ENCODE measurements around the gene EEIG1. TPM values are rescaled to one million over a fixed set of nuclear protein-coding genes. Genes with fewer than 3 reads are reported as not detected.
A peak's percentile ranks its signal among the peaks of the same experiment; 100 is the strongest.

The EEIG1 gene
- total RNA-seq, 1 experiment from 2014 or later, result 52.3 TPM

GRCh38 chr9:127974001-127974768 lies 6.6 kb downstream of the EEIG1 start:
- H3K4me1 Mint-ChIP-seq, result peaks cover 68 to 83% of the 10 kb centered on the region in 2 experiments
- peaks cover 4% of the 10 kb centered on the region for H4K20me1 ChIP-seq (ENCODE audit: control insufficient read depth, insufficient read depth, insufficient read length)

More at GRCh38 chr9:127974001-127974768, 6.6 kb downstream of the EEIG1 start:
- H2BK12ac ChIP-seq (ENCODE audit: insufficient read length, low read depth, low read length), result no peak overlapping the region
- no peak overlapping the region for H2BK5ac ChIP-seq (ENCODE audit: insufficient read length, low read length)
- H4K91ac ChIP-seq (ENCODE audit: insufficient read length, low read depth, low read length), result no peak overlapping the region
- H3K4me1 ChIP-seq (ENCODE audit: insufficient read depth, low read length), result peaks cover 9% of the 10 kb centered on the region; the same call in 1 of the 2 replicates
- no peak for TF ChIP-seq CTCF (conservative IDR thresholded peaks at IDR 0.05)
- H3K27ac Mint-ChIP-seq, result peak overlapping the region; percentile 82 to 84 (median 84); a peak in 4 of 7 replicates
- peak; percentile 26 for DNase-seq
- H3K14ac ChIP-seq (ENCODE audit: insufficient read depth, low read length), result no peak overlapping the region
- H3K79me1 ChIP-seq (ENCODE audit: insufficient read depth, low read depth, low read length, poor library complexity, severe bottlenecking), result peaks cover 9% of the 10 kb centered on the region
- H3K79me2 ChIP-seq (ENCODE audit: insufficient read depth, low read length), result peaks cover 60% of the 10 kb centered on the region; the same call in 1 of the 2 replicates
- no peak overlapping the region; a peak in 1 of 5 replicates for H3K4me3 Mint-ChIP-seq
- no peak overlapping the region for H2AK5ac ChIP-seq (ENCODE audit: insufficient read length, low read length)
- no peak overlapping the region for H3K56ac ChIP-seq (ENCODE audit: insufficient read length, low read depth, low read length)
- no CpG with 5 or more reads among the region's 12 CpGs for WGBS (ENCODE audit: extremely low coverage, insufficient read length, low lambda C conversion rate)
- H3K4me2 ChIP-seq (ENCODE audit: insufficient read depth, insufficient read length, low read length), result no peak overlapping the region
- H2BK20ac ChIP-seq (ENCODE audit: low read depth, low read length, poor library complexity, severe bottlenecking), result no peak overlapping the region
- no peaks in the 10 kb centered on the region; a peak in 1 of 5 replicates for H3K9me3 Mint-ChIP-seq
- no peak overlapping the region for H3K23ac ChIP-seq (ENCODE audit: insufficient read length, low read depth, low read length)
- H3K27me3 Mint-ChIP-seq (ENCODE audit: low read depth), result no peaks in the 10 kb centered on the region; the same call in 1 of the 2 replicates
- H2BK15ac ChIP-seq (ENCODE audit: low read depth, low read length), result no peak overlapping the region
- no peak overlapping the region for H4K5ac ChIP-seq (ENCODE audit: insufficient read length, low read depth, low read length)
- H3K9ac ChIP-seq (ENCODE audit: extremely low read depth, insufficient read length, low read length), result no peak overlapping the region
- H3K27ac ChIP-seq (ENCODE audit: insufficient read length, low read depth, low read length), result no peak overlapping the region
- no peak overlapping the region for H3K18ac ChIP-seq (ENCODE audit: insufficient read length, low read depth, low read length)
- no peak overlapping the region for H4K8ac ChIP-seq (replicated peaks; ENCODE audit: insufficient read length, low read depth, low read length)
- H2AFZ ChIP-seq (ENCODE audit: low read length), result no peak overlapping the region
- peaks cover 4% of the 10 kb centered on the region for H3K23me2 ChIP-seq (ENCODE audit: insufficient read length, low read depth, low read length, poor library complexity, severe bottlenecking)
- no peak overlapping the region for H3K4ac ChIP-seq (ENCODE audit: low read depth, low read length)
- H3K27me3 ChIP-seq (ENCODE audit: insufficient read depth, low read length), result no peaks in the 10 kb centered on the region
- H3T11ph ChIP-seq (ENCODE audit: low read length), result no peak overlapping the region
- H3K36me3 Mint-ChIP-seq (ENCODE audit: insufficient read depth in 1 of 3, low read depth in 3 of 3), result peaks cover 0 to 15% (median 0%) of the 10 kb centered on the region in 3 experiments; a peak in 2 of 7 replicates
- no peak overlapping the region for H2BK120ac ChIP-seq (ENCODE audit: low read depth, low read length, poor library complexity, severe bottlenecking)
- no peaks in the 10 kb centered on the region for H3K9me3 ChIP-seq (ENCODE audit: control insufficient read depth, low read depth, low read length)

Measured in H9 (cell line).